Epithelial cell of esophagus (primary cell): Measurements from ENCODE around the gene PPP1R14B.

Experiments
- DNase-seq: peaks from one replicate; pipeline ENCODE4 v3.0.0; 2010; ENCODE audit warnings: low read depth
- H3K4me3 ChIP-seq: 2 replicates; pipeline ENCODE4 v1.5.1; 2011; ENCODE audit warnings: mild to moderate bottlenecking, low read length, control low read depth
- TF ChIP-seq, protein P1 (sequence below): IDR thresholded peaks from 2 replicates; pipeline ENCODE4 v1.5.1; 2011; ENCODE audit warnings: low read depth, mild to moderate bottlenecking, low read length, control low read depth, inconsistent platforms; ENCODE audit not compliant: insufficient read depth; ENCODE audit errors: missing control alignments

The PPP1R14B gene

GRCh38 chr11:64268025-64268892 is 21.5 kb upstream of the PPP1R14B start:
- DNase-seq, result peak; percentile 40
- no peak overlapping the region for H3K4me3 ChIP-seq
- TF ChIP-seq, protein P1, sequence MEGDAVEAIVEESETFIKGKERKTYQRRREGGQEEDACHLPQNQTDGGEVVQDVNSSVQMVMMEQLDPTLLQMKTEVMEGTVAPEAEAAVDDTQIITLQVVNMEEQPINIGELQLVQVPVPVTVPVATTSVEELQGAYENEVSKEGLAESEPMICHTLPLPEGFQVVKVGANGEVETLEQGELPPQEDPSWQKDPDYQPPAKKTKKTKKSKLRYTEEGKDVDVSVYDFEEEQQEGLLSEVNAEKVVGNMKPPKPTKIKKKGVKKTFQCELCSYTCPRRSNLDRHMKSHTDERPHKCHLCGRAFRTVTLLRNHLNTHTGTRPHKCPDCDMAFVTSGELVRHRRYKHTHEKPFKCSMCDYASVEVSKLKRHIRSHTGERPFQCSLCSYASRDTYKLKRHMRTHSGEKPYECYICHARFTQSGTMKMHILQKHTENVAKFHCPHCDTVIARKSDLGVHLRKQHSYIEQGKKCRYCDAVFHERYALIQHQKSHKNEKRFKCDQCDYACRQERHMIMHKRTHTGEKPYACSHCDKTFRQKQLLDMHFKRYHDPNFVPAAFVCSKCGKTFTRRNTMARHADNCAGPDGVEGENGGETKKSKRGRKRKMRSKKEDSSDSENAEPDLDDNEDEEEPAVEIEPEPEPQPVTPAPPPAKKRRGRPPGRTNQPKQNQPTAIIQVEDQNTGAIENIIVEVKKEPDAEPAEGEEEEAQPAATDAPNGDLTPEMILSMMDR, result no peak

DNA sequence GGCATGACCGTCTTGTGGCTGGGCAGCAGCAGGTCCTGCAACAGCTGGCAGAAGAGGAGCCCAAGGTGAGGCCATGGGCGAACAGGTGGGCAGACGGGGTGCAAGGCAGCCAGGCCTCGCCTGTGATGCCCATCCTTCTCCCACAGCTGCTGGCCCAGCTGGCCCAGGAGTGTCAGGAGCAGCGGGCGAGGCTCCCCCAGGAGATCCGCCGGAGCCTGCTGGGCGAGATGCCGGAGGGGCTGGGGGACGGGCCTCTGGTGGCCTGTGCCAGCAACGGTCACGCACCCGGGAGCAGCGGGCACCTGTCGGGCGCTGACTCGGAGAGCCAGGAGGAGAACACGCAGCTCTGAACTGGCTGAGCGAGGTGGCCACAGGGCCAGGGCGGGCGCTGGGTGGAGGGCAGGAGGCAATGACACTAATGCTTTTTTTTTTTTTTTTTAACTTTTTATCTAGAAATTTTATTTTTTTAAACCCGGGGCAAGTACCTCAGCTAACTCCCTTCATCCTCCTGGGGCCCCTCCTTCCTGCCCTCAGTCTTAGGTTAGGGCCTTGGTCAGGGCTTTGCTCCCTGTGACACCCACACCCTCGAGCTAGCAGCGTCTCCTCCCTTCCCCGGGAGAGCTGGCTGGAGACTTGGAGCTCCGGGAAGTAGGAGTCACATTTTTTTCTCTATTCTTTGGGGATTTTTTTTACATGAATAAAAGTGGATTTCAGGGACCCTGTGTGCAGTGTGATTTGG is 20.6 kb upstream of the PPP1R14B start:
- no peak for DNase-seq
- TF ChIP-seq, protein P1, result no peak
- H3K4me3 ChIP-seq, result no peak overlapping the region

DNA sequence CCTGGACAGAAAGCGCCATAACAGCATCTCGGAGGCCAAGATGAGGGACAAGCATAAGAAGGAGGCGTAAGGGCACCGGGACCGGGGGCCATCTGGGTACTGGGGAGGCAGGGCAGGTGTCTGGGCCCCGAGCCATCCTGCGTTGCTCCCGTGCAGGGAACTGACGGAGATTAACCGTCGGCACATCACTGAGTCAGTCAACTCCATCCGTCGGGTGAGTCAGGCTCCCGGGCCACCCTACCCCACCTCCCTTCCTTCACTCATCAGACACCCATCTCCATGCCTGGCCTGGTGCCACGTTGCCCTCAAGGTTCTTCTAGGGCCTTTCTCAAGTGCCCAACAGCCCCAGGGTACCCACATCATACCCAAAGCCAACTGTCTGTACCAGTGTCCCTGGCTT is 19.6 kb upstream of the PPP1R14B start:
- peak; percentile 78 for DNase-seq
- TF ChIP-seq, protein P1, result no peak
- no peak overlapping the region for H3K4me3 ChIP-seq

- no peak overlapping the region for H3K4me3 ChIP-seq
- DNase-seq, result no peak
- TF ChIP-seq, protein P1, result no peak
Observed at GRCh38 chr11:64265176-64266160, 18.7 kb upstream of the PPP1R14B start.

GRCh38 chr11:64264371-64264852 is 17.7 kb upstream of the PPP1R14B start:
- no peak for DNase-seq
- H3K4me3 ChIP-seq, result no peak overlapping the region
- TF ChIP-seq, protein P1, result no peak

DNA sequence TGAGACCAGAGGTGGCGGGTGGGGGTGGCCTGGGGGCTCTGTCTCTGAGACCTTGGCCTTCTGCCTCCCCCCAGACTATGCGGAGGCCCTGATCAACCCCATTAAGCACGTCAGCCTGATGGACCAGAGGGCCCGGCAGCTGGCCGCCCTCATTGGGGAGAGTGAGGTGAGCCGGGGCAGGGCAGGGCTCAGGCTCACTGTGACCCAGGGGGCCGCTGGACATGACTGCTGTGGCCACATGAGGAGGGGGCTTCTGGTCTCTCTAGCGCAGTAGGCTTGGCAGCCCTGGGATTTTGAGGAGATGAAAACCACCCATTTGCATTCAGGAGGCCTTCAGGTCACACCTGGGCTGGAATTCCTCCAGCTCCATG is 17.2 kb upstream of the PPP1R14B start:
- TF ChIP-seq, protein P1, result no peak
- H3K4me3 ChIP-seq, result no peak overlapping the region
- no peak for DNase-seq
